GM20000 (cell line): ENCODE data around the gene JAG1.

Experiments
- DNase-seq: peaks from one replicate; pipeline ENCODE4 v3.0.0; 2012; ENCODE audit warnings: low spot score
- TF ChIP-seq, protein P1 (sequence below): IDR thresholded peaks from 2 replicates; pipeline ENCODE4 v1.5.1; 2012; ENCODE audit warnings: mild to moderate bottlenecking, control low read depth; ENCODE audit errors: extremely low read depth, missing control alignments

Gene JAG1

DNA sequence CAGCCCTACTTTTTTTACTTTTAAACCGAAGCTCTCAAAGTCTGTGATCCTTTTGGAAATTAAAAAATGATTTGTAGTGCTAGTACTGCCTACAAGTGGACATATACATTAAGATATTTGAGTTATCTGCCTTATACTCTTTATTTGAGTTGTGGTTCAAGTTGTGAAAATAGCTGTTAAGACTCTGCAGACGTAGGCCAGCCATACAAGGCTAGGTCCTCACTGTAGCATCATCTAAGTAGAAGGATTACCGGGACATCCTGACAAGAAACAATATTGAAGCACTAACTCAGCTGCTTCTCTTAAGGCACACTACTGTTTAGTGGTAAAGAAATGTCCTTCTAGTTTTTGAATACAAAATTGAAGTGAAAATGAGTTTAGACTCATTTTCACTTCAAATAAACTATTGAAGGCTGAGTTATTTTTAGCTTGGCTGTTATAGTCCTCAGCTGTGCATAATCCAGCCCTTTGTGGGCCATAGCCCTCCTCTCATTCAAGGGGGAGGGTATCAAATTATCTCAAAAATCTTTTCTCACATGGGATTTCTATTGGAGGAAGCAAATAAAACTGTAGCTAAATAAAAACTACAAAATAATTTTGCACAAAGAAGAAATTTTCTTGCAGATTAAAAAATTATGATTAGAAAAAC lies 68.1 kb downstream of the JAG1 start:
- TF ChIP-seq, protein P1, sequence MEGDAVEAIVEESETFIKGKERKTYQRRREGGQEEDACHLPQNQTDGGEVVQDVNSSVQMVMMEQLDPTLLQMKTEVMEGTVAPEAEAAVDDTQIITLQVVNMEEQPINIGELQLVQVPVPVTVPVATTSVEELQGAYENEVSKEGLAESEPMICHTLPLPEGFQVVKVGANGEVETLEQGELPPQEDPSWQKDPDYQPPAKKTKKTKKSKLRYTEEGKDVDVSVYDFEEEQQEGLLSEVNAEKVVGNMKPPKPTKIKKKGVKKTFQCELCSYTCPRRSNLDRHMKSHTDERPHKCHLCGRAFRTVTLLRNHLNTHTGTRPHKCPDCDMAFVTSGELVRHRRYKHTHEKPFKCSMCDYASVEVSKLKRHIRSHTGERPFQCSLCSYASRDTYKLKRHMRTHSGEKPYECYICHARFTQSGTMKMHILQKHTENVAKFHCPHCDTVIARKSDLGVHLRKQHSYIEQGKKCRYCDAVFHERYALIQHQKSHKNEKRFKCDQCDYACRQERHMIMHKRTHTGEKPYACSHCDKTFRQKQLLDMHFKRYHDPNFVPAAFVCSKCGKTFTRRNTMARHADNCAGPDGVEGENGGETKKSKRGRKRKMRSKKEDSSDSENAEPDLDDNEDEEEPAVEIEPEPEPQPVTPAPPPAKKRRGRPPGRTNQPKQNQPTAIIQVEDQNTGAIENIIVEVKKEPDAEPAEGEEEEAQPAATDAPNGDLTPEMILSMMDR, result no peak
- no peak for DNase-seq

DNA sequence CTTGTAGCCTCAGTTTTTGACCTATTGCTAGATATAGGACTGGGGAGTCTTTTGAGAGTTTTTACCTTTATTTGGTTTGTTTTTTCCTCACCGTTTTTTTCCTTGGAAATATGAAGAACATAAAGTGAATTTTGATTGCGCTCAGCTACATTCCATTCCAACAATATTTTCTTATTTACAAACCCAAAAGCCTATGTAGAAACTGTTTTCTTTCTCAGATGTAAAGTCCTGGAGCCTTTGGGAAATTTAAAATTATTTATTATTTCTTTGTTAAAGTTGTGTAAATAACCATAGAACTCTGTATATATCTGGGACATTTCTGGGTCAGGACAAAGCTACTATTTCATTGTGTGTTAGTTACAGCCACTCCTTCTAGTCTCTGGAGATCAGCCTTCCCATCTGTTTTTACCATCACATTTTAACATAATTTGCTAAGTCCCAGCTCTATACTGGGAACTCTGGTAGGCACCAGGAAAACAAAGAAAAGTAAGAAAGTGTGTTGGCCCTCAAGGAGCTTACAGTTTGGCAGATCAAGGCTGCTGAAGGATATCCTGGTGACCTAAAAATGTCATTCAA lies 68.8 kb downstream of the JAG1 start:
- no peak for DNase-seq
- TF ChIP-seq, protein P1, result no peak

DNA sequence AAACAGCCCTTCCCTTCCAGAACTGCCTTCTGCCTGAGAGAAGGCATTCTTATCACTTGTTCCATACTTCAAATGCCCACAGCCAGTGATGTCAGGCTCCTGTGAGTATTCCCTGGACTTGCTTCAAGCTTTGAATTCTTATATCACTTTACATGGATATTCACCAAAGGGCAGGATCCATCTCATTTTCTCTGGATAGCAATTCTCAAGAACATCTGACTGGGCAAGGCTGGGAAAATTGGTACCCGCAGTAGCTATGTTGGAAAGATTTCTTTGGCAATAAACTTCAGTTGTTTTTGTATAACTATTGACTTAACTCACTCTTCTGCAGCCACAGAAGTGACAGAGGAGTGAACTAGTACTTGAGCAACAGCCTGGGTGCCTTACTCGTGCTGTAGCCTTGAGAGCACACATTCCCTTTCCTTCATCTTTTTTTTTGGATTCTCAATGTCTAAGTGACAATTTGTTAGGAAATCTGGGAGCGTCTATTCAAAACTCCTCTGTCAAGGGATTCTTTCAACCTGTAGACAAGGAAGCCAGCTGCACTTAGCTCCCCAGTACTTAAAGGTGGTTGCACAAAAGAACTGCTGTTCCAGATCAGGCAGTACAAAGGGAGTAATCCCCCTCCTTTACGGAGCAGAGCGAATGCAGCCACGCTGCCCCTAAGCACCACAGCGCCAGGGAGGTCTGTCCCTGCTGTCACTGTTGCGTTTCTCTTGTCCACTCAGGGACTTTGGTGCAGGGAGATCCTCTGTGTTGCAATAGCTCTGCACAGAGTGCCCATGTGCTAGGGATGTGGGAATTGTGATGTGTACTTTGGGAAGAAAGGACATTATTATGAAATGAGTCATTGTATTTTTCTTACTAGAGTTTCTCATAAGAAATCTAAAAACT lies 69.6 kb downstream of the JAG1 start:
- TF ChIP-seq, protein P1, result no peak
- no peak for DNase-seq

DNA sequence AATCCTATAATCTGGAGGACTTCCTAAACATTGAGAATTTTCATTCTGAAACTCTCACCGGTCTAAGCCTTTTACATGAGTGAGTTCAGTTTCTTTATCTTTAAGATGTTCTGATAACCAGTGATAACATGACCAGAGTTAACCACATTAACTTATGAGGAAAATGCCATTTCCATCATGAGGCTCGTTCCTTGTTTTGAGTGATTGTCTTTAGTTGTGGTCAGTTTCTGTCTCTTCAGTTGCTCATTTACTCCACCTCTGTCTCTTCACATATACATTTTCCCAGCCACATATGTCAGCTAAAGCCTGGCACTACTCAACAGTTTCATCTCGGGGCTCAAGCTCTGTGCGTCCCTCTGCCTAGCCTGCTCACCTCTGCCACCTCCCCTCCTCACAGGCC lies 70.4 kb downstream of the JAG1 start:
- no peak for DNase-seq
- TF ChIP-seq, protein P1, result no peak

DNA sequence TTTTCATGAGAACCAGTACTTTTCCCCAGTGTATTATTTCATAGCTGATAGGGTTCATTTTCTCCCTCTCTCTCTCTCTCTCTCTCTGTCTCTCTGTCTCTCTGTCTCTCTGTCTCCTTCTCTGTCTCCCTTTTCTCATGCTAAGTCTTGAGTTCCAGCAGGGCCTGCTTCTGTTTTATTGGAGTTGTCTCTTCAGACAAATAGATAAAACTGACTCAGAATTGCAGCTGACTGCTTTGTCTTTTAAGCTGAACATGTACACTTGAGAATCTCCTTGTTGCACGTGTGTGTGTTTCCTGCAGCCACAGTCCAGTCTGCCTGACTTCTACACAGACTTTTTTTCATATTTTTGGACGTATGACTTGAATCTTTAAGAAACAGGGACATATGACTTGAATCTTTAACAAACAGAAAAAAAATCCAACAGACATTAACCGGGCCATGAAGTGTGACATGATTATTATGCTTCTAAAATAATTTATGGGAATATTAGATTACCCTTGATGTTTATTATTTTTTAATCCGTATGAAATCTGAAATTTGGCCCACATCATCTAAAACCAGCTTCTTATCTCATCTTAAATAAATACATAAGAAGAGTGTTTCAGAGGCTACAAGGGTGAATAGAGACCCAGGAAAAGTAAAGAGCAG lies 71.5 kb downstream of the JAG1 start:
- DNase-seq, result no peak
- TF ChIP-seq, protein P1, result no peak

DNA sequence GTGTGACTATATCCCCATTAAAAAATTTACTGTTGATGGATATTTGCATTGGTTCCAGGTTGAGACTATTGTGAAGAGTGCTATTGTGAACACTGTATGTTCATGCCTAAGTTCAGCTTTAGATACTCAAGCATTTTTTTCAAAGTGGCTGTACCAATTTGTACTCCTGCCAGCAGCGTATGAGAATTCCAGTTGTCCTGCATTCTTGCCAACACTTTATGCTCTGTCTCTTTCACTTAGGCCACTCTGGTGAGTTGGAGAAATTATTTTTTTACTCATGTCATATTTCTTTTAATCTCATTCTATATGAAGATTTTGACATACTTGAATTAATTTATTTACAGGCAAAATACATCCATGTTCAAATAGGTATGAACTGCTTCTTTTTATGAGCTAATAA lies 76.2 kb downstream of the JAG1 start:
- TF ChIP-seq, protein P1, result no peak
- no peak for DNase-seq
